HCT116 (cell line): ENCODE measurements around the gene C1orf35. TPM values are rescaled to one million over a fixed set of nuclear protein-coding genes. Genes with fewer than 3 reads are reported as not detected.

Source experiments
- ATAC-seq: fragments of 200-7000 bp; cut with Tn5 transposase; 2 replicates; pipeline ENCODE4 v1.9.1; 2020; ENCODE audit warnings: mild to moderate bottlenecking, moderate library complexity
- BruUV-seq: library from RNA; stranded (reverse); fragments of 400-500 nt; replicated peaks from 2 replicates; lab custom pipeline; 2021; lab: Mats Ljungman, UMichigan
- CTCF ChIA-PET: fragments of 300-600 bp; sonication (Branson Sonifier 250); formaldehyde crosslinking; loops from one replicate; lab custom pipeline; 2021; ENCODE audit warnings: antibody characterized with exemption; lab: Charles Lee
- POLR2A ChIA-PET: fragments of 300-600, 350-600 bp; sonication (Branson Sonifier 250); formaldehyde crosslinking; loops from one replicate; lab custom pipeline; 2021; ENCODE audit warnings: antibody characterized with exemption; lab: Charles Lee
- RAD21 ChIA-PET, 2 experiments: fragments of 300-600 bp; sonication (Branson Sonifier 250); formaldehyde crosslinking; loops; one replicate each; lab custom pipeline; 2023; ENCODE audit warnings: low total read pairs in 2 of 2; ENCODE audit not compliant: uncharacterized antibody in 2 of 2, unreplicated experiment in 2 of 2, low non-redundant PET in 1 of 2; lab: Charles Lee
- DNase-seq: peaks from one replicate; pipeline ENCODE4 v3.0.0-alpha.2; 2010; ENCODE audit warnings: low read depth, low spot score
- H2AFZ ChIP-seq: fragments of 200-600 bp; shearing (Covaris generic), sonication (generic); 2 replicates; pipeline ENCODE4 v1.6.1; 2017; ENCODE audit warnings: low read depth, mixed run types, mixed read lengths, antibody characterized with exemption, low read length; ENCODE audit not compliant: poor library complexity, severe bottlenecking
- H3K27ac ChIP-seq: 2 replicates; pipeline ENCODE4 v1.5.1; 2012; ENCODE audit warnings: low read depth, low read length
- H3K27me3 ChIP-seq: fragments of 200-600 bp; sonication (generic); 2 replicates; pipeline ENCODE4 v1.6.1; 2016; ENCODE audit warnings: mixed run types, low read length, mixed read lengths; ENCODE audit not compliant: insufficient read depth
- H3K36me3 ChIP-seq, 2 experiments: fragments of 200-500 bp in 1 of 2; fragments of 200-600 bp in 1 of 2; sonication (Bioruptor generic) in 1 of 2; sonication (generic) in 1 of 2; 2 replicates each; pipeline versions ENCODE4 v1.5.1 to v1.6.1; 2014 to 2016; ENCODE audit warnings: low read length in 2 of 2, inconsistent platforms in 1 of 2, mixed read lengths in 1 of 2, mixed run types in 1 of 2; ENCODE audit not compliant: insufficient read depth in 2 of 2, control insufficient read depth in 1 of 2
- H3K4me1 ChIP-seq, 2 experiments: fragments of 200-600 bp in 1 of 2; sonication (generic) in 1 of 2; 2 replicates each; pipeline versions ENCODE4 v1.5.1 to v1.6.1; 2012 to 2017; ENCODE audit warnings: low read length in 2 of 2, inconsistent platforms in 1 of 2, mild to moderate bottlenecking in 1 of 2, mixed read lengths in 1 of 2, mixed run types in 1 of 2, moderate library complexity in 1 of 2; ENCODE audit not compliant: insufficient read depth in 2 of 2, control insufficient read depth in 1 of 2
- H3K4me2 ChIP-seq: fragments of 200-600 bp; sonication (generic); 2 replicates; pipeline ENCODE4 v1.6.1; 2017; ENCODE audit warnings: mixed run types, low read length, mixed read lengths
- H3K4me3 ChIP-seq, 2 experiments: fragments of 200-600 bp in 1 of 2; sonication (generic) in 1 of 2; replicated peaks in 1 of 2; 2 replicates each; pipeline ENCODE4 v1.5.1; 2011 to 2016; ENCODE audit warnings: low read length in 2 of 2, control low read depth in 1 of 2, low read depth in 1 of 2, mild to moderate bottlenecking in 1 of 2, mixed read lengths in 1 of 2, mixed run types in 1 of 2
- H3K79me2 ChIP-seq: fragments of 200-600 bp; sonication (generic); 2 replicates; pipeline ENCODE4 v1.6.1; 2017; ENCODE audit warnings: mild to moderate bottlenecking, mixed run types, low read length, moderate library complexity, mixed read lengths; ENCODE audit not compliant: insufficient read depth
- H3K9ac ChIP-seq: fragments of 200-600 bp; sonication (generic); 2 replicates; pipeline ENCODE4 v1.6.1; 2016; ENCODE audit warnings: low read length, mixed read lengths
- H3K9me2 ChIP-seq: fragments of 200-600 bp; sonication (generic), shearing (Covaris generic); 2 replicates; pipeline ENCODE4 v1.6.1; 2017; ENCODE audit warnings: mixed run types, mild to moderate bottlenecking, moderate library complexity; ENCODE audit not compliant: insufficient read depth
- H3K9me3 ChIP-seq, 2 experiments: fragments of 200-500 bp in 1 of 2; fragments of 200-600 bp in 1 of 2; sonication (Bioruptor generic) in 1 of 2; sonication (generic) in 1 of 2; 2 replicates each; pipeline ENCODE4 v1.6.1; 2014 to 2017; ENCODE audit warnings: low read length in 2 of 2, mixed read lengths in 2 of 2, inconsistent platforms in 1 of 2, low read depth in 1 of 2, mild to moderate bottlenecking in 1 of 2, mixed run types in 1 of 2, moderate library complexity in 1 of 2; ENCODE audit not compliant: control insufficient read depth in 1 of 2, insufficient read depth in 1 of 2
- H4K20me1 ChIP-seq: fragments of 200-600 bp; sonication (generic), shearing (Covaris generic); 2 replicates; pipeline ENCODE4 v1.6.1; 2017; ENCODE audit warnings: mixed run types, mild to moderate bottlenecking, moderate library complexity; ENCODE audit not compliant: insufficient read depth
- ATF3 ChIP-seq: IDR thresholded peaks from 2 replicates; pipeline ENCODE4 v1.6.1; 2012
- CBX3 ChIP-seq: IDR thresholded peaks from 2 replicates; pipeline ENCODE4 v1.6.1; 2012; ENCODE audit warnings: low read depth
- CEBPB ChIP-seq: IDR thresholded peaks from 2 replicates; pipeline ENCODE4 v1.6.1; 2012; ENCODE audit warnings: low read depth
- EZH2 ChIP-seq: fragments of 200-600 bp; sonication (generic); IDR thresholded peaks from 2 replicates; pipeline ENCODE4 v1.6.1; 2017; ENCODE audit warnings: antibody characterized with exemption, mixed run types
- EZH2phosphoT487 ChIP-seq: fragments of 200-600 bp; IDR thresholded peaks from 2 replicates; pipeline ENCODE4 v1.6.1; 2018; ENCODE audit warnings: antibody characterized with exemption, borderline replicate concordance
- FOSL1 ChIP-seq: IDR thresholded peaks from 2 replicates; pipeline ENCODE4 v1.6.1; 2012; ENCODE audit warnings: low read depth
- MAX ChIP-seq: IDR thresholded peaks from 2 replicates; pipeline ENCODE4 v1.6.1; 2012
- POLR2A ChIP-seq: IDR thresholded peaks from 2 replicates; pipeline ENCODE4 v1.7.0; 2011; ENCODE audit warnings: borderline replicate concordance; ENCODE audit not compliant: insufficient read depth, insufficient read length; ENCODE audit errors: extremely low read depth
- POLR2AphosphoS5 ChIP-seq: IDR thresholded peaks from 2 replicates; pipeline ENCODE4 v1.6.1; 2011; ENCODE audit warnings: mild to moderate bottlenecking, low read depth, low read length, moderate library complexity
- RAD21 ChIP-seq: IDR thresholded peaks from 2 replicates; pipeline ENCODE4 v1.6.1; 2012; ENCODE audit warnings: low read depth, mild to moderate bottlenecking
- SIN3A ChIP-seq: IDR thresholded peaks from 2 replicates; pipeline ENCODE4 v1.6.1; 2012; ENCODE audit warnings: low read depth
- SRF ChIP-seq: IDR thresholded peaks from 2 replicates; pipeline ENCODE4 v1.6.1; 2012; ENCODE audit warnings: low read depth
- TCF7L2 ChIP-seq: IDR thresholded peaks from 2 replicates; pipeline ENCODE4 v1.7.0; 2011; ENCODE audit warnings: borderline replicate concordance, inconsistent platforms; ENCODE audit not compliant: insufficient read depth, insufficient read length; ENCODE audit errors: extremely low read depth
- YY1 ChIP-seq: IDR thresholded peaks from 2 replicates; pipeline ENCODE4 v1.6.1; 2011; ENCODE audit warnings: low read length, low read depth, moderate library complexity, mild to moderate bottlenecking; ENCODE audit not compliant: insufficient replicate concordance; ENCODE audit errors: extremely low read depth
- ZFX ChIP-seq: fragments of 450-650 bp; IDR thresholded peaks from 2 replicates; pipeline ENCODE4 v1.6.1; 2017
- ZNF274 ChIP-seq: fragments of 200-500 bp; sonication (Bioruptor generic); IDR thresholded peaks from 2 replicates; pipeline ENCODE4 v1.6.1; 2014; ENCODE audit warnings: mild to moderate bottlenecking, low read depth, low read length, inconsistent platforms
- intact Hi-C: fragments of 100-400 bp; cut with micrococcal nuclease; formaldehyde crosslinking; loops from 2 replicates; pipeline ENCODE4 v1.10.0; 2022
- total RNA-seq: library from RNA; stranded (reverse); gene quantifications from one replicate; pipeline ENCODE4 v1.2.1, GENCODE V29; 2021; ENCODE audit not compliant: unreplicated experiment
- TF ChIP-seq, protein P1 (sequence below): IDR thresholded peaks from 2 replicates; pipeline ENCODE4 v1.6.1; 2011; ENCODE audit warnings: mild to moderate bottlenecking, low read length, moderate library complexity; ENCODE audit not compliant: insufficient replicate concordance; ENCODE audit errors: extremely low read depth

Gene C1orf35
- total RNA-seq, 1 experiment from 2014 or later: 26.1 TPM

- DNase-seq (no peak), ATAC-seq (no peak)
- ChIA-PET RAD21 (no interaction called here), CTCF (interaction anchor here (0.9 kb wide), 1 partner anchor 25 kb away, joined by 3 read pairs; the partner anchor contains the start of gene IBA57), POLR2A (interaction anchor here (0.8 kb wide), 2 partner anchors 13 to 25 kb away, joined by 3 to 5 read pairs; partner anchors contain the start of gene IBA57)
- H3K27me3 ChIP-seq: peaks cover 3% of the 10 kb centered on the region; the same call in 1 of the 2 replicates
- H2AFZ ChIP-seq: no peak overlapping the region
- H4K20me1 ChIP-seq: no peaks in the 10 kb centered on the region
- no peaks in the 10 kb centered on the region for H3K9me3 ChIP-seq
- H3K9ac ChIP-seq: peak overlapping the region; percentile 93
- no peaks in the 10 kb centered on the region for H3K9me2 ChIP-seq
- no peaks in the 10 kb centered on the region for H3K36me3 ChIP-seq
- intact Hi-C loops: loop anchor here (1.0 to 2.0 kb wide), 2 partner anchors 25 to 32 kb away; partner anchors contain the start of genes IBA57 and MRPL55
- peaks cover 55% of the 10 kb centered on the region for H3K79me2 ChIP-seq
- H3K27ac ChIP-seq: peak overlapping the region; percentile 79
- no peak for TF ChIP-seq TCF7L2
- TF ChIP-seq YY1: no peak
- TF ChIP-seq ATF3: no peak
- TF ChIP-seq RAD21: no peak
- TF ChIP-seq, protein P1, sequence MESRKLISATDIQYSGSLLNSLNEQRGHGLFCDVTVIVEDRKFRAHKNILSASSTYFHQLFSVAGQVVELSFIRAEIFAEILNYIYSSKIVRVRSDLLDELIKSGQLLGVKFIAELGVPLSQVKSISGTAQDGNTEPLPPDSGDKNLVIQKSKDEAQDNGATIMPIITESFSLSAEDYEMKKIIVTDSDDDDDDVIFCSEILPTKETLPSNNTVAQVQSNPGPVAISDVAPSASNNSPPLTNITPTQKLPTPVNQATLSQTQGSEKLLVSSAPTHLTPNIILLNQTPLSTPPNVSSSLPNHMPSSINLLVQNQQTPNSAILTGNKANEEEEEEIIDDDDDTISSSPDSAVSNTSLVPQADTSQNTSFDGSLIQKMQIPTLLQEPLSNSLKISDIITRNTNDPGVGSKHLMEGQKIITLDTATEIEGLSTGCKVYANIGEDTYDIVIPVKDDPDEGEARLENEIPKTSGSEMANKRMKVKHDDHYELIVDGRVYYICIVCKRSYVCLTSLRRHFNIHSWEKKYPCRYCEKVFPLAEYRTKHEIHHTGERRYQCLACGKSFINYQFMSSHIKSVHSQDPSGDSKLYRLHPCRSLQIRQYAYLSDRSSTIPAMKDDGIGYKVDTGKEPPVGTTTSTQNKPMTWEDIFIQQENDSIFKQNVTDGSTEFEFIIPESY: no peak
- TF ChIP-seq MAX: no peak
- no peak for TF ChIP-seq SRF
- TF ChIP-seq EZH2: no peak
- TF ChIP-seq POLR2A: no peak
- TF ChIP-seq EZH2phosphoT487: no peak
- TF ChIP-seq ZNF274: no peak
- no peak for TF ChIP-seq CBX3
- TF ChIP-seq POLR2AphosphoS5: no peak
- no peak for TF ChIP-seq ZFX
- no peak for TF ChIP-seq FOSL1
- no peak for TF ChIP-seq SIN3A
- TF ChIP-seq CEBPB: no peak
- peaks cover 0 to 17% of the 10 kb centered on the region in 2 experiments; a peak in 3 of 4 replicates for H3K4me1 ChIP-seq
- peak overlapping the region; percentile 99 for H3K4me2 ChIP-seq
- no TSS peak for BruUV-seq
- peak overlapping the region; percentile 98 for H3K4me3 ChIP-seq
Observed at GRCh38 chr1:228140724-228141225, 37.6 kb upstream of the C1orf35 start.
